Measurements from ENCODE around the gene CALD1. TPM values are rescaled to one million over a fixed set of nuclear protein-coding genes. Genes with fewer than 3 reads are reported as not detected.

The CALD1 gene
- total RNA-seq, 2 donors from 2014 or later = 57.0 to 72.6 TPM

- Histone ChIP-seq H3K27ac (no peak overlapping the region), H3K4me1 (no peaks in the 10 kb centered on the region), H3K9me3 (no peaks in the 10 kb centered on the region), H3K27me3 (no peaks in the 10 kb centered on the region), H3K36me3 (replicated peaks in 1 of 2; ENCODE audit: insufficient read depth in 1 of 2, low read depth in 2 of 2) (no peaks in the 10 kb centered on the region), H3K4me3 (no peak overlapping the region)
- DNase-seq (no peak), ATAC-seq (no peak)
- intact Hi-C loops (cut with DNase I) = no loop called here
- 42 to 44% methylated on average over 1 of the region's 1 CpG for WGBS, 2 donors
- TF ChIP-seq, protein P1, sequence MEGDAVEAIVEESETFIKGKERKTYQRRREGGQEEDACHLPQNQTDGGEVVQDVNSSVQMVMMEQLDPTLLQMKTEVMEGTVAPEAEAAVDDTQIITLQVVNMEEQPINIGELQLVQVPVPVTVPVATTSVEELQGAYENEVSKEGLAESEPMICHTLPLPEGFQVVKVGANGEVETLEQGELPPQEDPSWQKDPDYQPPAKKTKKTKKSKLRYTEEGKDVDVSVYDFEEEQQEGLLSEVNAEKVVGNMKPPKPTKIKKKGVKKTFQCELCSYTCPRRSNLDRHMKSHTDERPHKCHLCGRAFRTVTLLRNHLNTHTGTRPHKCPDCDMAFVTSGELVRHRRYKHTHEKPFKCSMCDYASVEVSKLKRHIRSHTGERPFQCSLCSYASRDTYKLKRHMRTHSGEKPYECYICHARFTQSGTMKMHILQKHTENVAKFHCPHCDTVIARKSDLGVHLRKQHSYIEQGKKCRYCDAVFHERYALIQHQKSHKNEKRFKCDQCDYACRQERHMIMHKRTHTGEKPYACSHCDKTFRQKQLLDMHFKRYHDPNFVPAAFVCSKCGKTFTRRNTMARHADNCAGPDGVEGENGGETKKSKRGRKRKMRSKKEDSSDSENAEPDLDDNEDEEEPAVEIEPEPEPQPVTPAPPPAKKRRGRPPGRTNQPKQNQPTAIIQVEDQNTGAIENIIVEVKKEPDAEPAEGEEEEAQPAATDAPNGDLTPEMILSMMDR (IDR thresholded peaks at IDR 0.05) = no peak
- no peak for TF ChIP-seq POLR2A (IDR thresholded peaks at IDR 0.05)
Observed at GRCh38 chr7:134758981-134759380, 20.5 kb upstream of the CALD1 start.

DNA sequence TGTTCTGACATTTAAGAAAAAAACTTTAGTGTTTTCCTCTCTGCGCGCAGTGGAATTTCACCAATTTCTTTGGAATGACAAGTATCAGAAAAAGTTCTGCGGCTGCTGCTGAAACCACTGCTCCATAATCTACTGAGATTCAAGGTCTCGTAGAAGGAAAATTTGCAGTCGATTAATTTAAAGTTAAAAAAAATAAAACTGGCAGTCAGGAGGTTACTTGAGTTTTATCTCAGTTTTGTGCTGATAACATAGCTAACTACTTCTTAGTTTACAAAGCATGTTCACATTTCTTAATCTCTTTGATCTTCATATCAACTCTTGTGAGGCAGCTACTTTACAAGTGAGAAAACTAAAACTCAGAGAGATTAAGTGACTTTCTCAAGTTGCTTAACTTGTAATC, 18.2 kb upstream of the CALD1 start:
- WGBS, 2 donors = 32 to 34% methylated on average over 5 of the region's 5 CpGs
- intact Hi-C loops (cut with DNase I) = no loop called here
- DNase-seq = no peak
- Histone ChIP-seq H3K9me3 (no peaks in the 10 kb centered on the region), H3K4me3 (no peak overlapping the region), H3K36me3 (replicated peaks in 1 of 2; ENCODE audit: insufficient read depth in 1 of 2, low read depth in 2 of 2) (no peaks in the 10 kb centered on the region), H3K27me3 (no peaks in the 10 kb centered on the region), H3K27ac (no peak overlapping the region), H3K4me1 (no peaks in the 10 kb centered on the region)
- no peak for TF ChIP-seq POLR2A (IDR thresholded peaks at IDR 0.05)
- TF ChIP-seq, protein P1 (IDR thresholded peaks at IDR 0.05) = no peak
- no peak for ATAC-seq

DNA sequence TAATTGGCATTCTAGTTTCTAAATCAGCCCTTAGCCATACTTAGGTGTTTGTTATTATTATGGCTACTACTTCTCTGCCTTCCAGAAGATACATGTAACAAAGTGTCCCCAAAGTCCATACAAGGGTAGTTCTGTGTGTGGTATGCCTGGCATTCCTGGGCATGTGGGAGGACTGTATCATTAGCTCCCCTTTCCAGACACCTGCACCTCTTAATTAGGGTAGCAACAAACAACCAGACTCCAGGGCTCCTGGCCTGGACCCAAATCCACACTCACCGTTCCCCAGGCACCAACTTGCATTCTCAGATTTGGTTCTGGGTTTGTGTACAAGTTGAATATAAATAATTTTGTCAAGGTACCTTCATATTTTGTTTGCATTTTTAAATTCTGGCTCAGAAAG, 15.5 kb upstream of the CALD1 start:
- Histone ChIP-seq H3K36me3 (replicated peaks in 1 of 2; ENCODE audit: insufficient read depth in 1 of 2, low read depth in 2 of 2) (no peaks in the 10 kb centered on the region), H3K4me1 (no peaks in the 10 kb centered on the region), H3K27ac (no peak overlapping the region), H3K9me3 (no peaks in the 10 kb centered on the region), H3K4me3 (no peak overlapping the region), H3K27me3 (no peaks in the 10 kb centered on the region)
- 81 to 97% methylated on average over 1 of the region's 1 CpG for WGBS, 2 donors
- ATAC-seq = no peak
- DNase-seq = no peak
- TF ChIP-seq, protein P1 (IDR thresholded peaks at IDR 0.05) = no peak
- no peak for TF ChIP-seq POLR2A (IDR thresholded peaks at IDR 0.05)
- intact Hi-C loops (cut with DNase I) = no loop called here

GRCh38 chr7:134764365-134764764, 15.1 kb upstream of the CALD1 start:
- intact Hi-C loops (cut with DNase I) = no loop called here
- Histone ChIP-seq H3K27me3 (no peaks in the 10 kb centered on the region), H3K27ac (no peak overlapping the region), H3K4me1 (no peaks in the 10 kb centered on the region), H3K36me3 (replicated peaks in 1 of 2; ENCODE audit: insufficient read depth in 1 of 2, low read depth in 2 of 2) (no peaks in the 10 kb centered on the region), H3K9me3 (no peaks in the 10 kb centered on the region), H3K4me3 (no peak overlapping the region)
- ATAC-seq (no peak), DNase-seq (no peak)
- TF ChIP-seq, protein P1 (IDR thresholded peaks at IDR 0.05) = no peak
- no peak for TF ChIP-seq POLR2A (IDR thresholded peaks at IDR 0.05)
- WGBS, 2 donors = 71 to 86% methylated on average over 1 of the region's 1 CpG

DNA sequence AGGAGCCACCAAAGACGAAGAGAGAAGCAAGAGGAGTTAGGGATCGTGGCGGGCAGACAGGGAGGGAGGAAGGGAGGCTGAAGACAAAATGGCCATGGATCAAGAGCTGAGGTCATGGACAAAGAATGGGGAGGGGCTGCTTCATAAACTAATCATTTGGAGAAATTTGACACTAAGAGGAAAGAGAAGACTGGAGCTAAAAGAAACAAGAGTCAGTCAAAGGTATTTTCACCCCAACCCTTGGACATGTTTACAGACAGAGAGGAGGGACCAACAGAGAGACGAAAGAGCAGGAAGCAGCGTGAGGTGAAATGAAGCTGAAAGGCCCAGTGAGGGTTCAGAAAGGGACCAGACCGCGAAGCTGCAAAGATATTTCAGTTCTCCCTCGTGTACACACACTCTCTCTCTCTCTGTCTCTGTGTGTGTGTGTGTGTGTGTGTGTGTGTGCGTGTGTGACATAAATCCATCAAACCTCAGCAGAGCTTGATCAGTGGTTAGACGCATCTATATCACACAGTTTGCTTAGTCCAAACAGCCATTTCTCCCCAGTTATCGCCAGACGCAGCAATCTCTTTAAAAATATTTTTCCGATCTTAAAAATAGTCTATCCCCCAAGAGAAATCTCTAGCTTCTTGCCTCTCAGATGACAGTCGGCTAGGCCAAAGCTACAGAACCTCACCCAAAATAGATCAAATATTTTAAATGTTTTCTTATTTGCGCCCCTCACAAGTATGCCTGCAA, 12.5 kb upstream of the CALD1 start:
- H3K36me3 ChIP-seq (replicated peaks in 1 of 2; ENCODE audit: insufficient read depth in 1 of 2, low read depth in 2 of 2) = no peaks in the 10 kb centered on the region
- no peaks in the 10 kb centered on the region for H3K9me3 ChIP-seq
- H3K27ac ChIP-seq = no peak overlapping the region
- no peaks in the 10 kb centered on the region for H3K4me1 ChIP-seq
- TF ChIP-seq POLR2A (IDR thresholded peaks at IDR 0.05) = no peak
- 67 to 70% methylated on average over 15 of the region's 15 CpGs for WGBS, 2 donors
- DNase-seq = no peak
- ATAC-seq = peak; percentile 18
- intact Hi-C loops (cut with DNase I) = no loop called here
- no peaks in the 10 kb centered on the region for H3K27me3 ChIP-seq
- H3K4me3 ChIP-seq = no peak overlapping the region

Data from body of pancreas (tissue), 4 donors.